ENCODE measurements around the gene RBMS1.
A peak's percentile ranks its signal among the peaks of the same experiment; 100 is the strongest.

The RBMS1 gene

DNA sequence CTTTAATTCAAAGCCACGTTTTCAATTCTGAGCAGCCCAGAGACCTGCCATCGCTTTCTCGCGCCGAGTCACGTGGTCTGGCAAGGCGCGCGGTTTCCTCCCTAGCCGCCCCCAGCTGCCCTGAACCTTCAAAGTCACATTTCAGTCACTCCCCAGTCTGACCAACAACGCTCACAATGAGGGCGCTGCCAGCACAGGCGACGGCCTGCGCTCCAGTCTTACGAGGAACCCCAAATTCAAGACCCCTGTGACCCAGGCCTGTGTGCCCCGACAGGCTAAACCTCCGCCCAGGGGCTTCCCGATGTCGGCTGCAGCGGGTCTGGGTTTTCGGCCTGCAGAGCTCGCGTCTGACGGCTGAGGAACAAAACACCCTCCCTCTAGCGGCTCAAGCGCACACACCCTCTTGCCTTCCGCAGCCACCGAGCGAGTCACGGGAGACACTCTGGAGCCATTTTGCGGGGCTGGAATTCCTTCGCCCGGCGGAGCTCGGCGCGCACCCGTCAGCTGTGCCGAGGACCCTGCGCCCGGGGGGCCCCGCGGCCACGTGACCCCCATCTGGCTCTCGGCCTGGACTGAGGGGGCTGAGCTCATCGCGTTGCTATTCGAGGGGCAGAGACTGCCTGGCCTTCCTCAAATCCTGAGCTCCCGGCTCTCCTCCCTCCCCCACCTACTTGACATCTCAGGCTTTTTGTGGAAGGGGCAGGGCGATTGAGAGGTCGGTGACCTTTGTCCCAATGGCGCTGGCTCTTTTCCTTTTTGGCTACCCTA, 223.6 kb downstream of the RBMS1 start:
- peak; percentile 61 to 87 for DNase-seq

DNA sequence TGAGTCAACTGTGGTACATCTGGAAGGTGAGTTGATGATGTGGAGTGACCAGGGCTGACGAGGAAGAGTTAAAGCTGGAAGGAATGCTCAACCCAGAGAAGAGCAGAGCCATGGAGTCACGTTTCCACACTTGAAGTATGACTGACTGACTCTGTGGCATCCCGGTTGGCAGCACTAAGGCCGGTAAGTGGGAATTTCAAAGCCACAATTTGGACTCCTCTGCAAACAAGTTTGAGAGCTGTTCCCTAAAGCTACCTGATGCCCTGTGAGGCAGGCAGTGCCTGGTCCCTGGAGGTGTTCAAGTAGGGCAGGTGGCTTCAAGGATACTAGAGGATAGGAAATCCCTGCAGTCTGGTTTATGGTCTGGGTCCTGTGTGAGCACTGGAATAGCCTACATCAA, 224.2 kb downstream of the RBMS1 start:
- no peak for DNase-seq

DNA sequence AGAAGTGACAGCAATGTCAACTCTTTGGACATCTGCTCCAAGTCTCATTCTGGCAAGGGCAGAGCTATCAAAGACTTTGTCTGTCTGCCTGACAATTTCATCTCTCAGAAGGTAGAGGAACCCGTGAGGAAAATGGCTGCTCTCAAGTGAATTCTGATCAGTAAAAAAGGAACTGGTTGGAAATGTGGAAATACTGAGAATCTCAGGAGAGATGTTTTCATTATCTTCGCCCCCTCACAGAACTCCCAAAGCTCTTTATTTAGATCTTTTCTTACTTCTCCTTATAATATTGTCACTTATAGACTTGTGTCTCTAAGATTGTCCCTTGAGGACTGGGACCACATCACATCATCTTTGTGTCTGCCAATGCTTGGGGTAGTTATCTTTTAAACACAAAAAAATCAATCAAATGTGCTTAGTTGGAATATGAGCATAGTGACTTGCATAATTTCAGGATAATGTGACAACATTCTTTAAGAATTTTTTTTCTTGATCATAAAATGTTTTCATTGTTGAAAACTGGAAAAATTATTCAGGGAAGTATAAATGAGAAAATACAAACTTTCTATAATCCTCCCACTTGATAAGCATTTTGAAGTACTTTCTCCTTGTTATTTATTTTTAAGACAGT, 225.3 kb downstream of the RBMS1 start:
- no peak for DNase-seq

DNA sequence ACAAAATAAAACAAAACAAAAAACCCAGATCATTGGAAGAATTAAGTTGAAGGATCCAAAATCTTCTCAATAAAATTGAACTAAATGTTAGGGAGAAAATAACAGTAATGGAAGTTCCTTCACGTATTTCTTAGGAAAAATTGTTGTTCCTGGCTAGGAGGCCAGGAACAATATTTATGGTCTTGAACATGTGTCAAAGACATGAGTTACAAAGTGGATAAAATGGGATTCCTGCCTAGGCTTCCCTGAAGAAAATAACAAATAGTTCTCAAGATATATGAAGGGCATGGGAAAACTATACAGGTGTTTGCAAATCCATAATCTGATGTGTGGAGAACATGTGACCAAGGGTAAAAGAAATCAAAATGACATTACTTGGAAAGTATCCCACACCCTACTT, 225.9 kb downstream of the RBMS1 start:
- DNase-seq, result no peak

DNA sequence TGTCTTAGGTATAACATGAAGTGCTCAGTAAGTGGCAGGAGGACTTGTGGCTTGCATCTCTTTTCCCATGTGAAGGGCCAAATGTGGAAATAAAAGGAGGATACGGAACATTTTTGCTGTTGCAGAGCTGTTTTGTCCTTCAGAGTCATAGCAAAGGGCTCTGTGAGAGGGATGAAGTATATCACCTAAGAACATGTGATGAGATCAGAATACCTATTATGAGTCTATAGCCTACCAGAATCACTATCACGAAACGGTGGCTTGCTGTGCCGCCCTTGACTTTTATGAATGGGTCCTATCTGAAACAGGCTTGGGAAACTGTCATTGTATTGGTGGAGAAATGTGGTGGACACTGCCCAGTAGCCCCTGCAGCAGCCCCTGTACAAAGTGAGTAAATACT, 226.6 kb downstream of the RBMS1 start:
- DNase-seq, result no peak

DNA sequence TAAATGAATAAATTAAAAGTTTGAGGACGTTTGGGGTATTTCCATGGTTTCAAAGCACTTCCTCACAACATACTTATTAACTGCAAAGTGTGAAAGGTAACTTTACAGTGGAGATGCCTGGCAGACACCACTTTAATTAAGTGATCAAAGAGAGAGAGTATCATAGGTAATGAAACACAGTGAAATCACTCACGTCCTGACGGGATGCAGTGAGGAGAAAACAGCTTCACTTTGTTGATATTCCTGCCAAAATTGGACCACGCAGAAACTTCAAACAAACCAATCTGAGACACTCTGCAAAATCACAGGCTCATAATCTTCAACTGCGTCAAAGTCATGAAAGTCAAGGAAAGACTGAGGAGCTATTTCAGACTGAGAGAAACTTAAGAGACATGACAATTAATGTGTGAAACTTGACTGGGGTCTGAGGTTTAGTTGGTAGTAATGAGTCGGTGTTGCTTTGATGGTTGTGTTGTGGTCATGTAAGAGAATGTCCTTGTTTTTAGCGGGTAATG, 227.5 kb downstream of the RBMS1 start:
- DNase-seq, result no peak

DNA sequence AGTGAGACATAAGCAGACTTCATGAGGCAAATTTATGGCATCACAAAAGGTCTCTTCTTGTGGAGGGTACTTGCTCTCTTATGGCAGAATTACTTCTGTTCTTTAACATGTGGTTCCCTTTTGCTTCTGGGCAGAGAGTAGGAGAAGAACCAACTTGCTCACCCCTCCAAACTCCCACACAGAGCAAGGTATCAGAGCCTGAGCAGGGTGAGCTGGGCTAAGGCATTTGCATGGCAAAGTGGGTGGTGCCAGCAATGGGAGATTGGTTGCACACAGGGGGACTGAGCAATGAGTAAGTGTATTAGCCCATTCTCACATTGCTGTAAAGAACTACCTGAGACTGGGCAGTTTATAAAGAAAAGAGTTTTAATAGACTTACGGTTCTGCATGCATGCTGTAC, 229.3 kb downstream of the RBMS1 start:
- DNase-seq, result peak in 1 of 2 experiments; percentile 39

DNA sequence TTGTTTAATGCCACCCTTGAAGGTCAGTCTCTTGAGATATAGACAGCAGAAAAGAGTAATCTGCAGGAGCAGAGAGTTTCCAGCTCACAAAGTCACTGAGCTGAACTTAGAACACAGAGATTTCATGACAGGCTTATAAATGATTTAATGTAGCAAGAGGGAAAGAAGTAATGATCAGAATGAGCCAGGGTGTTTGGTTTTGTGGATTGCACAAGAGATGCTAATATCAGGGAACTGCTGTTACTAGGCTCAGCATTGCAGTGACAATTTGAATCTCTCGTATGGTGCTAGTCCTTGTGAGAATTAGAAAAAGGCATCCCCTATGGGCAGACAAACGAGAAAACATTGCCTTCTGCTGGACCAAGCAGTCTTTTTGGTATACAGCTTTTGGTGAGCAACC, 231.9 kb downstream of the RBMS1 start:
- no peak for DNase-seq

DNA sequence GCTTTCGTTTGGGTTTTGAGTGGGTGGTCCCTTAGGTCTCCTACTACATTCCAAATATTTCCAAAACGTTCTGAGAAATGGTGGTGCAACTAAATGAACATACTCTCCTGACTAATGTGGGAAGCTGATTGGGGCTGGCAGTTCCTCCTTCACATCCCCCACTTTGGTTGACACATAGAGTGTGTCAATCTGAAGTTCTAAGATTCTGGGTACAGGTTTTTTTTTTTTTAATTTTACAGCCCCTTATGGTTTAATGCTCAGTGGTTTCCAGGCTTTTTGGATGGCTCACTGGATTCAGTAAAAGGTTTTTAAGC, 235.2 kb downstream of the RBMS1 start:
- no peak for DNase-seq

DNA sequence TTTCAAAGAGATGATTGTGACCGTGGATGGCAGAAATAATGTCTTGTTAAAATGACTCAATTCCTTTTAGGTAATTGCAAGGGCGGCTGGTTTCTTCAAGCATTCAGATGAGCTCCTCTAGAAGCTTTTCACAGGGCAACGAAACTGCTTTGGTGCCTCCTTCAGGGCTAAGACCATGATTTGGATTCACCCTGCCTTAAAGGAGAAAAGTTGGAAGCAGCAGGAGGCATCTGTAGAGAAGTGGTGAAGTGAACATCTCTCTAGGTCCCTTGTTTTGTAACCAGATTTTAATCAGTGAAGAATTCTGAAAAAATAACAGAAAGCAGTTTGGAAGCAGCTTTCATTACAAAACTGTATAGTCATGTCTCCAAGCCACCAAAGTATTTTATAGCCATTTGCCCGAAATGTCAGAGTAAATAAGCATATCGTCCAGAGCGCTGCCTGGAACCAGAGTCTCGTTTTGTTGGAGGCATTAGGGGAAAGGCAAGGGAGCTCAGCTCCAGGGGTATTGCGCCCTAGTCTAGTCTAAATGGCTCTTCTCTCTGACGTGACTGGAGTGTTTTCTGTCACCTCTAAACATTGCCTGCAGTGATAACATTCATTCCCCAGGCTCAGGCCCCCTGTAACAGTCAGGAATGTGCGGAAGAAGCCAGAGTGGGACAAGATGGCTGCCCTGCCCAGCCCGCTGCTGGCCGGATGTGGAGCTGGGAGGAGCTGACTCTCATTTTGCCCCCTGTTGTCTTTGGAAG, 235.7 kb downstream of the RBMS1 start:
- no peak for DNase-seq

DNA sequence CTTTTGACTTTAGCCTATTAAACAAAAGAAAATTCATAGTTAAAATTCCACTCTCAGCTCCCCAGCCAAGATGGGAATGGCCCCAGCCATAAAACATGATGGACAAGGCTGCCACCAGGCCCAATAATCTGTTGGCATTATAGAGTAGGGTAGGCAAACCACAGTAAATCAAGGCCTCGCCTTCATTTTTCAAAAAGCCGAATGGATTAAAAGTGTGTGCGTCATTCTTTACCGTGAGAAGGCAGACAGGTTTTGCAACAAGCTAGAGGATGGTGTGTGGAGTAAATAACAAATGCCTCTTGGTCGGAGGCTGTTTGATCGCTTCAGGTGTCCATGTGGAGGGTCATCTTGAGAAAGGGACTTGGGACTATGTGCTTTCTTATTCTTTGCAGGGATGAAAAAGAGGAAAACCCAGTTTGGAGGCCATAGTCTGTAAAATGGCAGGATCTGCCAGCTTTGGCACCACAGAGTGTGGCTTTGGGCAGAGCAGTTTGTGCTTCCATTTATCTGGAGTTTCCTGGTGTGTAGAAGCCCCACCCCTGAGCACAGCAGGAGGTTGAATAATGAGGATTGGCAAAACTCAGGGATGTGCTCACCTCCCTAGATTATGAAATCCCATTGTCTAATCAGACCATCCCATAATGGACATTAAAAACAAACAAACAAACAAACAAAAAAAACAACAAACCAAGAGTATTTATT, 236.4 kb downstream of the RBMS1 start:
- no peak for DNase-seq

DNA sequence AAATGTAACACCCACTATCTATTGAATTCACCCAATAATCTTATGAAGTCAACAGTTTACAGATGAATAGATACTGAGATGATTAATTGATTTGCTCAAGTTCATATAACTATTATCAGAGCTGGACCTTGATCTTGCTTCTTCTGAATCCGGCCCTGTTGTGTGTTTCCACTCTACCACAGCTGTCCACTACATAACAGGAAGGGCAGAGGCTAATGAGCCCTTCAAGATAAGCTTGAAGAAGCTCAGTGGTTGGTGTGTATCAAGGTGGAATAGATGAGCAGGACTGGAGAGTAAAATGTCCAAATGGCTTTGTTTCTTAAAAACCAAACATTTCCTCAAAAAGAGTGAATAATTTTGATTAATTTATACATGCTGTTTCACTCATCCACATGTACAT, 237.1 kb downstream of the RBMS1 start:
- DNase-seq, result no peak

DNA sequence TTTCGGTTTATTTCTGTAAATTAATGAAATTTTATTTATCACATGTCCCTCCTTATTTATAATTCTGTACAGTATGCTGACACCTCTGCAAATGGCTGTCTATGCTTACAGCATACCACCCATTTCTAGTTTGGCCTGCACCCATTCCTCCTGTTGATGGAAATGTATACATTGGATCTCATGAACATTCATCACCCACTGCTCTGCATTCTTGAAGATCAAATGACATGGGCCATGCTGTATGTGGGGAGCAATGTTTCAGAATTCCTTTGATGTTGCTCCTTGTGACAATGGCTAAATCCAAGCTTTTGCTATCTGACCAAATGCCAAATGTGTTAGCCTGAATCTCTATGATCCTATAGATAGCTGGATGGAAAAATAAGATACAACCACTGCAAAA, 238.2 kb downstream of the RBMS1 start:
- no peak for DNase-seq

DNA sequence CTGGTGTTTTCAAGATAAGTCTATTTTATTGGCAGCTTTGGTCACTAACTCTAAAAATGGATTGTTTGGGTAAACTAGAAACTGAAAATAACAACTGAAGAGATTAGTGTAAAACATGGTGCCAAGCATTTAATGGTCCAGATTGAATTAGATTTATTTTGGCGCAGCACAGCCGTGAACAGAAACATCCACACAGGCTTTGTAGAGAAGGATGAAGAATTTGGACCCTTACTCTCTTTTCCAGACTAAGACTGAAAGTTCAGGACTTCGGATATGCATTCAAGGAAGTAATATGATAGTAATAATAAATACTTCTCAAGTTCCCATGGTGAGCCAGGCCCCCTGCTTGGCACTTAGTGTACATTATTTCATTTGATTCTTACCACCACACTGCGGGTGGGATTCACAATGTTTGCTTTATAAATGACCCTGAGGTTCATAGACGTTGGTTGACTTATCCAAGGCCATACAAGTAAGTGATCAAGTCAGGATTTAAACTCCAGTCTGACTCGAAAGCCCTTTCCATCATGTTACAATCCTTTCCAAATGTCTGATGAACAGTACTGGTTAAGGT, 239.3 kb downstream of the RBMS1 start:
- no peak for DNase-seq

DNA sequence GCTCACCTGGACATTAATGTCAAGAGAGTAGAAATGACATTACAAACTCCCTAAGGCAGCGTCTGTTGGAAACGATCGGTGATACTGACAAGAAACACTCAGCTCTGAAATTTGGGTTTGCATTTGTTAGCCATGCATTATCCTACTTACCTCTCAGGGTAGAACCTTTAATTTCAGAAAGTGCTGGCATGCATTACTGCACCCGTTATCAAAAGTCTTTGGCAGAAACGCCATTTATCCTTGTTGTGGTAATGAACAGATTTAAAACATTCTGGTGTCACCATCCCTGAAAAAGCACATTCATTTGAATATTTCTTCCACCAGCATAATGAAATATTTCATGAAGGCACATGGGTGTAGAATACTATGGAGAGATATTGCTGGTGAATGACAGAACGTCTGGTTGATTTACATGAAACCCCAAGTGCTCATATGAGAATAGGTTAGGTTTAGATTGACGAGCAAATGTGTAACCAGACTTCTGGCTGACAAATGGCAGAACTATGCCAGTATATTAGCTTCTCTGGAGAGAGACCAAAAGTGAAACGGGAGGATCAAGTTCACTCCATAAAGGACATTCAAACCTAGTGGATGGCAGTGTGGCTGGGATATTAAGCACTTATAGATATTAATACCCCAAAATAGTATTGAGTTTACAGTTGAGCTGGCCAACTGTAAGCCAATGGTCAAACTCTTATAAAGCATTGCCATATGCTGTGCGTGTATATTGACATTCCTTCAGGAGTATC, 240.0 kb downstream of the RBMS1 start:
- no peak for DNase-seq

DNA sequence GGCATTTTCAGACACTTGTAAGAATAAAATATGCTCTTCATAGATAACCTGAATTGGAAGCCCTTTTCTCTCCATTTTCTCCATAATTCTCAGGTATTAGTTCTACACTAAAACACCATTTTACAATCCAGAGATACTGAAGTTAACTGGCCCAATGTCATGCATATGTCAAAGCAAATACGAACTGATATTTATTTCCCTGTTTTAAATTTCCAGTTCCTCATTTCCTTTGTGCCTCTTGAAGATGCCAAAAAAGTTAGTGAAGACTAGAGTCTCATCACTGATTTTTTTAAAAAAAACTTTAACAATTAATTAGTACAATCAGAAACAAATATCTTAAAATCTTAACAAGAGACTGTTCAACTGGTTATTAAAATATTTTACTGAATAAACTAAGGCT, 240.7 kb downstream of the RBMS1 start:
- DNase-seq, result no peak

DNA sequence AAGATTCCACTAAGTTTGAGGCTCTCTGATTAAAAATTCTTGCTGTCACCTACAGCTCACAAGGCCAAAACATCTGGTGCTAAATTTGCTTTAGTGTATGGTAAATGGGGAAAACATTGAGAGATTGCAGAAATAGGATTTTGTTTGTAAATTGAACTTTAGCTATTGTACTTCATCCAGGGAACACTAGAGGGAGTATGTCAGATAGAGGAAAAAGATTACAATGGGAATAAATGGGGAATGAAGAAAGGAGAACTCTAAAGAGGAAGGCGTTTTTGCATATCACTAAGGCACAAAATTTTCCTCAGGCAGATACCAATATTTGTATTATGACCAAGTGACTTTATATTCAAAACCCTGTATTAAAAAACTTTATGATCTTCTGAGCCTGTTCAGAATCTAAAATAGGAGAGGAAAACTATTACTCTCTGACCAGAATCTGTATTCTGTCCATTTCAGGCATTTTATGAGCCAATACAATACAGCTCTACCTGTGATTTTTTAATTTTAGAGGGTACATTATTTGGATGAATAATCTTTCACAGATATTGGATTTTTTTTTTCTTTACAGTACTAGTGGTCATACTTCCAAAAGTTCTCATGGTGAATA, 241.2 kb downstream of the RBMS1 start:
- peak in 1 of 2 experiments; percentile 54 for DNase-seq

DNA sequence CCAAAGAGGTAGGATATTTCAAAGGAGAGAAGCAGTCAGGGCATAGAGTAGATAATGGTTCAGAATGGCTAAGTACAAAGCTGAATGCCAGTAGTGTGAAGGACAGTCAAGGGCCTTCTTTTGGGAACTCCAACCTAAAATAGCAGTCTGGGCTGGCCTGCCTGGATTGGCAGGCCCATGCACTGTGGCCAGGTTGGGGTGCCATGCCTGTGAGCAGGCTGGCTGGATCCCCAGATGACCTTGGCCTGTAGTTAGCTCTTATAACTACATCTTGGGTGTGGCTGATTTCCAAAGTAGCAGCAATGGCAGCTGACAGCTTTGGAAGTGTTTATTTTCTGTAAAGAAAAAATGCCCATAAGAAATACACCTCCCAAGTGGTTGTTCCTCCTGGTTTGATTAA, 242.0 kb downstream of the RBMS1 start:
- no peak for DNase-seq

DNA sequence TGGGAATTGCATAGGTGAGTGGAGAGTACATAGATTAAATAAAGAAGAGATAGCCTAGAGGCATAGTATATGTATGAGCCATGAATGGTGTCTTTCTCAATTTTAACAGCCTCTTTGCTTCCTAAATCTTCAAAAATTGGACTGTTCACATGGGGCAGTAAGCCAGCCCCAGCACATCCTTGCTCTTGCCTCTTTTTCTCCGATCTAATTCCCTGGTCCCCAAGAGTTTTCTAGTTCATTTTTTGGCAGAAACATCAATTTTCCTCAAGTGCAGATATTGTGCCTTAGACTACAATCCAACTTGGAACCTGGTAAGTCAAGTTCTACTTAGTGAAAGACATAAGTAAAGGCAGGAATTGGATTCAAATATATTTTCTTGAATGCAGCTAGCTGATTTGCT, 243.7 kb downstream of the RBMS1 start:
- no peak for DNase-seq

DNA sequence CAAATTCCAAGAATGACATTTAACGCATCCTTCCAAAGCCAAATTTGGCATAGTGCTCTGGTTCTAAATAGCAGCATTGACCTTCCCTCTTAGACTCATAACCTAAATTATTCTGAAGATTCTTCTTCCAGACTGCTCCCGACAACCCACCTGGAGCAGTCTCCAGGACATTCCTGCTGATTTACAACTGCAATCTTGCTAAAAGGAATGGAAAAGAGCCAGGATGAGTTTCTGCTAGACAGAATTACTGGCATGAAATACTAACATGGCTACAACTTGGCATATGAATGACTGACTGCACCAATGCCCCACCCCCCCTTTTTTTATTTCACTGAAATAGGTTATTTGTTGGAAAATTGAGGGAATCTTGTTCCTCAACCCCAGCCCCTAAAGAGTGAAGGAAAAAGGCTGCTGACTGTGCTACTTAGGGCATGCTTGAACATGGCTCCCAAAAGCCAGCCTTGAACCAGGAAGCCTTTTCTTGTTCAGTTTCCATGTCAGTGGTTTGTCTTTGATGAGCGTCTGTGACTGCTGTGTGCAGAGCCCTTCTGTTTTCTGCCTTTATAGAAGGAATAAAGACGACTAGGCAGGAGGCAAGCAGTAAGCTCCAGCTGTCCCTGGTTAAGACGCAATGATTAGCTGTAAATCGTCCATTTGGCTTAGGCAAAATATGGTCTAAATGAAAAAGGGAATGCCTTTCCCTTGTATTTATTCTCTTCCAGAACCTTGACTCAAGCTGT, 246.1 kb downstream of the RBMS1 start:
- DNase-seq, result no peak

DNA sequence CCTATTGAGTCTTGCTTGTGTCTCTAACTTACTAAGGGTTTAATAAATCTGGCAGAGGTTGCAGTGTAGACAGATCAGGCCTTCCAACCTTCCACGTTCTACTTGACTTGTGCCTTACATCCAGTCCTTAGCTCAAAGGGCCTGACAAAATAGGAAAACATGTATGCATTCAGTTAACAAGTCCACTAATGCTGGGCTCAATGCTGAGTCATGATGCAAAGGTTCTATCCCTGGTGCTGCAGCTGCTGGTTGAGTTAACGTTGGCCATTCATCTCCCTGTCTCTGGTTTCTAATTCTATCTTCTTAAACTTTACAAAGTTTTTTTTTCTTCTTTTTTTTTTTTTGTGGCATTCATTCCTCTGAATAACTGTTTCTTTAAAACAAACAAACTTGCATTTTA, 247.3 kb downstream of the RBMS1 start:
- DNase-seq, result no peak
